ENCODE data around the gene SHANK1.

The SHANK1 gene

DNA sequence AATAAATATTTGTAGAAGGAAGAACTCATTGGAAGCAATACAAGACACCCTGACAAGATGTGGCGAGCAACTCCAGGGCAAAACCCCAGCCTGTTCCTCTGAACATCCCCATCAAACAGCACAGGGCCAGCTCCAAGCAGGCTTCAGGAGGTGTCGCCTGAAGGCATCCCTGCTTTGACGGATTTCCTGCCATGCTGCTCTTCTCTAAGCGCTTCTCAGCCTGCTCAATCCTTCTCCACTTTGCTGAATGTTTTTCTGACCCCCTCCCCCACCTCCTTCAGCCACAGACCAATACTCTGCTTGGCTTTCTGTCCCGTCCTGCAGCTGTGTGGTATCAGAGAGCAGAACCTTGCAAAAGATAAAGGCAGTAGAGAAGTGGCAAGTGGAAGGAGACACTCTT is 42.0 kb downstream of the SHANK1 start:
- CTCF ChIA-PET: no interaction called here
- no peak for TF ChIP-seq CTCF (conservative IDR thresholded peaks at IDR 0.05; ENCODE audit: low read depth)
- DNase-seq (ENCODE audit: low spot score): no peak

DNA sequence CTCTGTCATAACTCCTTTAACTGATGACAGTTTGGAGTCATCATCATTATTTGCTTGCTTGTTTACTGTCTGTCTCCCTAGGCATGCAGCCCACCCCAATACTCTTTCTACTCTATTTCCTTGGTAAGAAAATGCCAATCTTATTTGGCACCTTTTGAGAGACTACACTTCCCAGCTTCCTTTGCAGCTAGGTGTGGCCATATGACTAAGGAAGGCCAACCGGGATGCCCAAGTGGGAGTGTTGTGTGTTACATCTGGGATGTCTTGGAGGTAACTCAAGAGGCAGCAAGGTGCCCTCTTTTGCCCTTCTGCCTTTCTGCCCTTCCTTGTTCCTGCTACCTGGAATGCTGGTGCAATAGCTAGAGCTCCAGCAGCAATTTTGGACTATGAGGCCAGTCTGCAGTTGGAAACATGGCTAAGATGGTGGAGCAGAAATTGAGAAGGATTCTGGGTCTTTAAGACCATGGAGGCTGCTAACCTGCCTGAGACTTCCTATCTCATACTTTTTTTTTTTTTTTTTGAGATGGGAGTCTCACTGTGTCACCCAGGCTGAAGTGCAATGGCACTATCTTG is 42.9 kb downstream of the SHANK1 start:
- ChIA-PET POLR2A (ENCODE audit: low non-redundant PET) (no interaction called here), CTCF (no interaction called here)
- no peak for DNase-seq (ENCODE audit: low spot score)
- no peak overlapping the region for H3K27ac ChIP-seq
- TF ChIP-seq CTCF (conservative IDR thresholded peaks at IDR 0.05; ENCODE audit: low read depth): no peak

More for the DNA sequence above, 42.0 kb downstream of the SHANK1 start:
- POLR2A ChIA-PET (ENCODE audit: low non-redundant PET): no interaction called here
- no peak overlapping the region for H3K27ac ChIP-seq

DNA sequence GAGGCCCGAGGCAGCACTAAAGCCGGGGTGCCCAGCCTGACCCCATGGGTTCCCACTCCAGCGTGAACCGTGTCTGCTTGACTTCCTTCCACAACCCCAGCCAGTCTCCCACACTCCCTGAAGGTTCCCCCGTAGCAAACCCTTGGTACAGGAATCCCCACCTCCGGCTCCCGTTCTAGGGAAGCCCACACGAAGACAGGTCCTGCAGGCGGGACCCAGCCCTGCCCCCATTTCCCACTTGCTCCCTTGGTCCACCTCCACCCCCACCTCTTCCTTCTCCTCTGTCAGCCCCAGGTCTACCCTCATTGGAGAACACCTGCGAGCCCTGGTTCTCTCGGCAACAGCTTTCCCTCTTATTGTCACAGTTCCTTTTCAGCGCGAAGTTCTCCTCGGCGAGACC is 46.5 kb downstream of the SHANK1 start:
- ChIA-PET POLR2A (ENCODE audit: low non-redundant PET) (no interaction called here), CTCF (no interaction called here)
- no peak for TF ChIP-seq CTCF (conservative IDR thresholded peaks at IDR 0.05; ENCODE audit: low read depth)

GRCh38 chr19:50670102-50670380 is 49.6 kb downstream of the SHANK1 start:
- no peak for TF ChIP-seq CTCF (conservative IDR thresholded peaks at IDR 0.05; ENCODE audit: low read depth)
- CTCF ChIA-PET: interaction anchor here (0.5 to 2.1 kb wide), 9 partner anchors 11 to 495 kb away, joined by 3 to 16 read pairs (median 4); no protein-coding TSS in a partner anchor
- POLR2A ChIA-PET (ENCODE audit: low non-redundant PET): no interaction called here
- no peak for DNase-seq (ENCODE audit: low spot score)
- H3K27ac ChIP-seq: no peak overlapping the region

More for the DNA sequence above, 46.5 kb downstream of the SHANK1 start:
- H3K27ac ChIP-seq: no peak overlapping the region
- no peak for DNase-seq (ENCODE audit: low spot score)

DNA sequence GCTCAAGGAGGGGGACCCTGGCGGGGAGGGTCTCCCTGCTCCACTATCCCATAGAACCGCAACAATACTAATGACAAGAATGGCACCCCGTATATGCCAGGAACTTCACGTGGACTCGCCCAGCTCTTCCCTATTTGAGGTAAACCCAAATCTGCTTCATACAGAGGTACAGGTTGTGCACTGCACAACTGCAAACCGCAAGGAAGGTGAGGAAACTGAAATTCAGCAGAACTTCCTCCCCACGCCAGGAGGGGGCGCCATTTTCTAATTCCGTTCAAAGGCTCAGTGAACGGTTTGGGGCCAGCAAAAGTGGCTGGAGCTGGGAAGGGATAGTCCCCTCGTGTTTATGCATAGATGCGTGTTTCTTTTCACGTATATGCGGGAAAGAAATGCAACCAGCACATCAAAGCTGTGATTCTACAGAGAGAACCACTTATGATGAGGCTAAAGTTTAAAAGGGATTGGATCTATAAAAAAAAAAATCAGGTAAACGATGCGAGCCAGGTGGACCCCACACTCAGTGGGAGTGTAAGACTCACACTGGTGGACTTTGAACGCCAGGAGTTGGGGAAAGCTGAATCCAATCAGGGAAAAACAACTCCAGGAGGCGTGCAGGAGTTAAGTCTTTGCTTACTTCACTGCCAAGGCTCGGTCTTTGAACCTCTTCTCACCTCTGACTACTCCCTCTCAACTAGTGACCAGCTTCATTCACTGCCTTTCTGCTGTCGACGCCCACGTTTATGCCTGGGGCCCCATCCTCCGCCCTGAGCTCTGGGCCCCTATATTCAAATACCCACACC is 50.1 kb downstream of the SHANK1 start:
- no peak overlapping the region for H3K27ac ChIP-seq
- peak; percentile 80 for TF ChIP-seq CTCF (conservative IDR thresholded peaks at IDR 0.05; ENCODE audit: low read depth)
- peak; percentile 29 for DNase-seq (ENCODE audit: low spot score)
- ChIA-PET POLR2A (ENCODE audit: low non-redundant PET) (no interaction called here), CTCF (interaction anchor here (0.6 to 2.1 kb wide), 9 partner anchors 12 to 495 kb away, joined by 3 to 16 read pairs (median 4); no protein-coding TSS in a partner anchor)

GRCh38 chr19:50668879-50669278 is 50.7 kb downstream of the SHANK1 start:
- ChIA-PET CTCF (interaction anchor here (0.7 to 2.1 kb wide), 2 partner anchors 114 to 161 kb away, joined by 6 to 16 read pairs; no protein-coding TSS in a partner anchor), POLR2A (ENCODE audit: low non-redundant PET) (no interaction called here)
- no peak for DNase-seq (ENCODE audit: low spot score)
- TF ChIP-seq CTCF (conservative IDR thresholded peaks at IDR 0.05; ENCODE audit: low read depth): no peak
- no peak overlapping the region for H3K27ac ChIP-seq

Data from RWPE1 (cell line).